Measurements from ENCODE around the gene GTPBP1. TPM values are rescaled to one million over a fixed set of nuclear protein-coding genes. Genes with fewer than 3 reads are reported as not detected.

Gene GTPBP1
- total RNA-seq, 1 donor from 2014 or later: 60.1 TPM

GRCh38 chr22:38699143-38699542 is 6.6 kb upstream of the GTPBP1 start:
- Mint-ChIP-seq H3K27ac (peak overlapping the region; percentile 98), H3K9me3 (no peaks in the 10 kb centered on the region), H3K4me1 (ENCODE audit: unreplicated experiment) (peaks cover 47% of the 10 kb centered on the region), H3K4me3 (peak overlapping the region; percentile 91), H3K27me3 (peaks cover 6% of the 10 kb centered on the region), H3K36me3 (peaks cover 18% of the 10 kb centered on the region)
- TF ChIP-seq, protein P1, sequence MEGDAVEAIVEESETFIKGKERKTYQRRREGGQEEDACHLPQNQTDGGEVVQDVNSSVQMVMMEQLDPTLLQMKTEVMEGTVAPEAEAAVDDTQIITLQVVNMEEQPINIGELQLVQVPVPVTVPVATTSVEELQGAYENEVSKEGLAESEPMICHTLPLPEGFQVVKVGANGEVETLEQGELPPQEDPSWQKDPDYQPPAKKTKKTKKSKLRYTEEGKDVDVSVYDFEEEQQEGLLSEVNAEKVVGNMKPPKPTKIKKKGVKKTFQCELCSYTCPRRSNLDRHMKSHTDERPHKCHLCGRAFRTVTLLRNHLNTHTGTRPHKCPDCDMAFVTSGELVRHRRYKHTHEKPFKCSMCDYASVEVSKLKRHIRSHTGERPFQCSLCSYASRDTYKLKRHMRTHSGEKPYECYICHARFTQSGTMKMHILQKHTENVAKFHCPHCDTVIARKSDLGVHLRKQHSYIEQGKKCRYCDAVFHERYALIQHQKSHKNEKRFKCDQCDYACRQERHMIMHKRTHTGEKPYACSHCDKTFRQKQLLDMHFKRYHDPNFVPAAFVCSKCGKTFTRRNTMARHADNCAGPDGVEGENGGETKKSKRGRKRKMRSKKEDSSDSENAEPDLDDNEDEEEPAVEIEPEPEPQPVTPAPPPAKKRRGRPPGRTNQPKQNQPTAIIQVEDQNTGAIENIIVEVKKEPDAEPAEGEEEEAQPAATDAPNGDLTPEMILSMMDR (conservative IDR thresholded peaks at IDR 0.05): no peak
- DNase-seq (ENCODE audit: extremely low spot score, unreplicated experiment): no peak

DNA sequence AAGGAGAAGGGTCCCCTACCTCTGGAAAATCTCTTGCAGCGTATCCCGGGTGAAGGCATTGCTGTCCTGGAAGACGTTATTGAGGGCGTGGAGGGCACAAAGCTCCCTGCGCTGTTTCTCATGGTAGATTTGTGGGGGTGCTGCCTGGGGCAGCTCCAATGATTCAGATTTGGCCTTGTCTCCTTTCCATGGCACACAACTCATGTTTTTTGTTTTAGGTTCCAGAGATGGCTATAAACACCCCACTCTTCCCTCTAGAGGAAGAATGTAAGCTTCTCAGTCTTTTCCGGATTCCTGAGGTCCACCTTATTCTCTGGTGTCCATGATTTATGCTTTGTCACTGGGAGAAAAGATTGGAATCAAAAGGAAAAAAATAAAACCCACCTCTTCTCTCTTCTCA is 6.0 kb upstream of the GTPBP1 start:
- Mint-ChIP-seq H3K36me3 (peaks cover 16% of the 10 kb centered on the region), H3K27ac (peak overlapping the region; percentile 98), H3K4me3 (peak overlapping the region; percentile 91), H3K4me1 (ENCODE audit: unreplicated experiment) (peaks cover 47% of the 10 kb centered on the region), H3K9me3 (no peaks in the 10 kb centered on the region), H3K27me3 (peaks cover 6% of the 10 kb centered on the region)
- DNase-seq (ENCODE audit: extremely low spot score, unreplicated experiment): no peak
- TF ChIP-seq, protein P1 (conservative IDR thresholded peaks at IDR 0.05): no peak

GRCh38 chr22:38700270-38700788 is 5.4 kb upstream of the GTPBP1 start:
- Mint-ChIP-seq H3K27ac (peak overlapping the region; percentile 98), H3K27me3 (peaks cover 6% of the 10 kb centered on the region), H3K36me3 (peaks cover 14% of the 10 kb centered on the region), H3K4me1 (ENCODE audit: unreplicated experiment) (peaks cover 49% of the 10 kb centered on the region), H3K4me3 (peak overlapping the region; percentile 99), H3K9me3 (no peaks in the 10 kb centered on the region)
- TF ChIP-seq, protein P1 (conservative IDR thresholded peaks at IDR 0.05): no peak
- DNase-seq (ENCODE audit: extremely low spot score, unreplicated experiment): no peak

- peak; percentile 97 for DNase-seq (ENCODE audit: extremely low spot score, unreplicated experiment)
- Mint-ChIP-seq H3K4me1 (ENCODE audit: unreplicated experiment) (peaks cover 49% of the 10 kb centered on the region), H3K36me3 (peaks cover 14% of the 10 kb centered on the region), H3K4me3 (peak within 1 kb of the TSS; percentile 99), H3K9me3 (no peaks in the 10 kb centered on the region), H3K27me3 (peaks cover 6% of the 10 kb centered on the region), H3K27ac (peak within 1 kb of the TSS; percentile 100)
- TF ChIP-seq, protein P1 (conservative IDR thresholded peaks at IDR 0.05): no peak
These were observed 4.7 kb upstream of the GTPBP1 start, which contains the start of gene JOSD1 for GRCh38 chr22:38700789-38701628. Gene JOSD1, minus strand, starts transcription at chr22:38700943. Its CDS starts 956 bp downstream, at chr22:38699987.

DNA sequence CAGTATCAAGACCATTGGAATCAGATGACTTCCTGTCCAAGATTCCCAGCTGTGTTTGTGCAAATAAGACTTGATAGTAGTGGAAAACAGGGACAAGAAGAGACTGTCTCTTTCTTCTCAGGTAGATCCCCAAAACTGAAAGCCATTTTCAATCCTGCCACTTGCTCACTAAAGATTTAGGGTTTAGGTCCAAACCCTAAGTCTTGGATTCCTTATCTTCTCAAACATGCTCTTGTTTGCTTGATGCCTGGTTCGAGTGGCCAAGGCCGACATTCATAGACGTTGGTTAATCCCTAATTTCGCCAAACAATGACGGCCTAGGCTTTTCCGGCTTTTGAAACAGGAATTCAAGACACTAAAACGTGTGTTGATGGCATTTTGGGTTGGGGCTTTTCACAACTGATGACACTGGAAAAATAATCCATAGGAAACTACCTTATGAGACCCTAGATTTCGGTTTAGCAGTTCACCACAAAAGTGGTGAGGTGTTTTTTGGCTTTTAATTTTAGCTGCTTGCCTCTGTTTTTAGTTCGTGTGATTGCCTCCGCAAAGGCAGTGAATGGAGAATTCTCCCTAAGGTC is 1.0 kb upstream of the GTPBP1 start:
- no peaks in the 10 kb centered on the region for H3K9me3 Mint-ChIP-seq
- DNase-seq (ENCODE audit: extremely low spot score, unreplicated experiment): no peak
- H3K27me3 Mint-ChIP-seq: peaks cover 6% of the 10 kb centered on the region
- H3K4me3 Mint-ChIP-seq: peak overlapping the region; percentile 90
- H3K36me3 Mint-ChIP-seq: no peaks in the 10 kb centered on the region
- TF ChIP-seq, protein P1 (conservative IDR thresholded peaks at IDR 0.05): no peak
- peaks cover 42% of the 10 kb centered on the region for H3K4me1 Mint-ChIP-seq (ENCODE audit: unreplicated experiment)
- H3K27ac Mint-ChIP-seq: peak overlapping the region; percentile 97
